Calu3 (cell line): Measurements from ENCODE around the gene DPY19L3. TPM values are rescaled to one million over a fixed set of nuclear protein-coding genes. Genes with fewer than 3 reads are reported as not detected.

ENCODE experiments used
- BruUV-seq: library from RNA; stranded (reverse); fragments of 400-500 nt; replicated peaks from 2 replicates; lab custom pipeline; 2021; lab: Mats Ljungman, UMichigan
- CTCF ChIA-PET: fragments of 300-600 bp; sonication (Branson Sonifier 250); formaldehyde crosslinking; loops from one replicate; lab custom pipeline; 2022; ENCODE audit warnings: antibody characterized with exemption; lab: Charles Lee
- DNase-seq: peaks from one replicate; pipeline ENCODE4 v3.0.0; 2022
- H3K27ac Mint-ChIP-seq: one replicate; pipeline ENCODE4 v1.8.0; 2022; ENCODE audit warnings: mixed read lengths; ENCODE audit not compliant: unreplicated experiment
- H3K27me3 Mint-ChIP-seq: one replicate; pipeline ENCODE4 v1.8.0; 2022; ENCODE audit warnings: mixed read lengths; ENCODE audit not compliant: unreplicated experiment
- H3K36me3 Mint-ChIP-seq: one replicate; pipeline ENCODE4 v1.8.0; 2022; ENCODE audit warnings: mild to moderate bottlenecking, moderate library complexity, mixed read lengths; ENCODE audit not compliant: insufficient read depth, unreplicated experiment
- H3K4me1 Mint-ChIP-seq: one replicate; pipeline ENCODE4 v1.8.0; 2022; ENCODE audit warnings: mild to moderate bottlenecking, low read depth, mixed read lengths; ENCODE audit not compliant: unreplicated experiment
- H3K4me3 Mint-ChIP-seq: one replicate; pipeline ENCODE4 v1.8.0; 2022; ENCODE audit warnings: mild to moderate bottlenecking, low read depth, moderate library complexity, mixed read lengths; ENCODE audit not compliant: unreplicated experiment
- H3K9me3 Mint-ChIP-seq: one replicate; pipeline ENCODE4 v1.8.0; 2022; ENCODE audit warnings: low read depth, mixed read lengths; ENCODE audit not compliant: unreplicated experiment
- intact Hi-C: fragments of 100-400 bp; cut with micrococcal nuclease; formaldehyde crosslinking; loops from one replicate; pipeline ENCODE4 v1.10.0; 2022; ENCODE audit not compliant: unreplicated experiment
- total RNA-seq: library from RNA; stranded (reverse); gene quantifications from 2 replicates; pipeline ENCODE4 v1.2.3, GENCODE V29; 2022
- TF ChIP-seq, protein P1 (sequence below): fragments of 200-600 bp; IDR thresholded peaks from one replicate; pipeline ENCODE4 v1.8.0; 2022; ENCODE audit warnings: antibody characterized with exemption; ENCODE audit not compliant: unreplicated experiment

Gene DPY19L3
- total RNA-seq, 1 experiment from 2014 or later, result 29.4 TPM

GRCh38 chr19:32404933-32405430 is 588 bp upstream of the DPY19L3 start:
- Mint-ChIP-seq H3K9me3 (peaks cover 2% of the 10 kb centered on the region), H3K36me3 (peaks cover 24% of the 10 kb centered on the region), H3K4me1 (peaks cover 13% of the 10 kb centered on the region), H3K27me3 (no peaks in the 10 kb centered on the region), H3K27ac (peak overlapping the region; percentile 74), H3K4me3 (peak overlapping the region; percentile 92)
- BruUV-seq, result TSS peak; percentile 83
- intact Hi-C loops, result loop anchor here (5.0 kb wide), 1 partner anchor 58 kb away; the partner anchor contains the start of gene ZNF507
- CTCF ChIA-PET, result interaction anchor here (0.6 to 1.0 kb wide), 5 partner anchors 13 to 400 kb away, joined by 3 to 9 read pairs (median 4); no protein-coding TSS in a partner anchor
- DNase-seq, result peak; percentile 59
- TF ChIP-seq, protein P1, sequence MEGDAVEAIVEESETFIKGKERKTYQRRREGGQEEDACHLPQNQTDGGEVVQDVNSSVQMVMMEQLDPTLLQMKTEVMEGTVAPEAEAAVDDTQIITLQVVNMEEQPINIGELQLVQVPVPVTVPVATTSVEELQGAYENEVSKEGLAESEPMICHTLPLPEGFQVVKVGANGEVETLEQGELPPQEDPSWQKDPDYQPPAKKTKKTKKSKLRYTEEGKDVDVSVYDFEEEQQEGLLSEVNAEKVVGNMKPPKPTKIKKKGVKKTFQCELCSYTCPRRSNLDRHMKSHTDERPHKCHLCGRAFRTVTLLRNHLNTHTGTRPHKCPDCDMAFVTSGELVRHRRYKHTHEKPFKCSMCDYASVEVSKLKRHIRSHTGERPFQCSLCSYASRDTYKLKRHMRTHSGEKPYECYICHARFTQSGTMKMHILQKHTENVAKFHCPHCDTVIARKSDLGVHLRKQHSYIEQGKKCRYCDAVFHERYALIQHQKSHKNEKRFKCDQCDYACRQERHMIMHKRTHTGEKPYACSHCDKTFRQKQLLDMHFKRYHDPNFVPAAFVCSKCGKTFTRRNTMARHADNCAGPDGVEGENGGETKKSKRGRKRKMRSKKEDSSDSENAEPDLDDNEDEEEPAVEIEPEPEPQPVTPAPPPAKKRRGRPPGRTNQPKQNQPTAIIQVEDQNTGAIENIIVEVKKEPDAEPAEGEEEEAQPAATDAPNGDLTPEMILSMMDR, result no peak

- DNase-seq, result no peak
- TF ChIP-seq, protein P1, result no peak
- Mint-ChIP-seq H3K36me3 (peaks cover 24% of the 10 kb centered on the region), H3K4me3 (peak overlapping the region; percentile 92), H3K27ac (peak overlapping the region; percentile 83), H3K4me1 (peaks cover 13% of the 10 kb centered on the region), H3K27me3 (no peaks in the 10 kb centered on the region), H3K9me3 (peaks cover 2% of the 10 kb centered on the region)
- intact Hi-C loops, result loop anchor here (5.0 kb wide), 1 partner anchor 59 kb away; the partner anchor contains the start of gene ZNF507
- CTCF ChIA-PET, result interaction anchor here (0.7 to 1.0 kb wide), 2 partner anchors 33 to 68 kb away, joined by 3 to 4 read pairs; no protein-coding TSS in a partner anchor
- BruUV-seq, result no TSS peak
Observed at GRCh38 chr19:32406161-32407003, 812 bp downstream of the DPY19L3 start.

DNA sequence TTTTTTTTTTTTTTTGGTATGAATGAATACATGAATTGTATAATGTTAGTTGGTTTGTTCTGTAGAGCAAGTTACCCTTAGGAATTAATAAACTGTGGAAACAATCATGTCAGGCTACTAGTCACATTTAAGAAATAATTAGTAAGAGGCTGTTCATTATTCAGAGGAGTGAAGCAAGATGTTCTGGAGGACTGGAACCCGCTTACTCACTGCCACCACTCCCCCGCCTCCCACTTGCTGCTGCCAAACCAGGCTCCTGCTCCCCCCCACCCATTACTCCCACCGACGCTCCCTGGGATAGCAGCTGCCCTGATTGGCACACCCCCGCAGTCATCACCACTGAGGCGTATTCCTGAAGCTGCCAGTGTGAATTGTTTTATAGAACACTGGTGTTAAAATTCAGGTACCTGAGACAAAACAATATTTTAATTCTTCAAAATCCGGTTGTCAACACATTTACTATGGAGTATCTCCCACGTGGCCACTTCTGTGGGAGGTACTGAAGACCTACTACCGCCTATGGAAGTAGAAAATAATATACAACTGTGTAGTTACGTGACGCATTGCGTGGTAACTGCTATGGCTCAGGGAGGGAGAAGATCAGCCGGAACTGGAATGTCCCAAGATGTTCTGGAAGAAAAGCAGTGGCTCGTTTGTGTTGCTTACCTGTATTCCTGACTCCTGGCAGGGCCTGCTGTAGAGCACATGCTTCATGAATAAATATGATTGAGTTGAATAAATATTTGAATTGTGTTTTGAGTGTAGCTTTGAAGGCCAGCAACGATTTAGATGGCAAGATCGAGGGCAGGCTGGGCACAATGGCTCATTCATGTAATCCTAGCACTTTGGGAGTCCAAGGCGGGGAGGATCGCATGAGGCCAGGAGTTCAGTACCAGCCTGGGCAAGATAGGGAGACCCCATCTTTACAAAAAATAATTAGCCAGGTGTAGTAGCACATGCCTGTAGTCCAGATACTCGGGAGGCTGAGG is 1.7 kb downstream of the DPY19L3 start:
- Mint-ChIP-seq H3K4me3 (peak overlapping the region; percentile 92), H3K27me3 (no peaks in the 10 kb centered on the region), H3K4me1 (peaks cover 13% of the 10 kb centered on the region), H3K9me3 (no peaks in the 10 kb centered on the region), H3K36me3 (peaks cover 24% of the 10 kb centered on the region), H3K27ac (no peak overlapping the region)
- CTCF ChIA-PET, result interaction anchor here (0.7 kb wide), 1 partner anchor 1272 kb away, joined by 5 read pairs; no protein-coding TSS in a partner anchor
- TF ChIP-seq, protein P1, result no peak
- TSS peak; percentile 35 for BruUV-seq
- intact Hi-C loops, result loop anchor here (5.0 kb wide), 1 partner anchor 60 kb away; the partner anchor contains the start of gene ZNF507
- no peak for DNase-seq

DNA sequence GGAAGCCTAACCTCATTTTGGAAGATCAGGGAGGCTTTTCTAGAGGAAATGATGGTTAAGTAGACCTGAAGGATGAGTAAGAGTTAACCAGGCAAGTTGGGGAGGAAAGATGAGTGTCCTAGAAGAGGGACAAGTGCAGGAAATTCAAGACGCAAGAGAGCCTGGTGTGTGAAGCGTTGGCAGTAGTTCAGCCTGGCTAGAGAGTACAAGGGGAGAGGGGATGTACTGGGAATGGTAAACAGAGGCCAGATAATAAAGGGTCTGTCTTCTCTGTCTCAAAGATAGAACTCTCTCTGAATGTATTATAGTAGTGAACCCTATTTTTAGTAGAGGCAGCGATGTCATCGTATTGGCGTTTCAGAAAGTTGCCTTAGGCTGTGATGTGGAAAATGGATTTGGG is 9.7 kb downstream of the DPY19L3 start:
- no TSS peak for BruUV-seq
- CTCF ChIA-PET, result no interaction called here

More for the DNA sequence above, 9.7 kb downstream of the DPY19L3 start:
- Mint-ChIP-seq H3K27ac (no peak overlapping the region), H3K9me3 (no peaks in the 10 kb centered on the region), H3K36me3 (no peaks in the 10 kb centered on the region), H3K4me1 (no peaks in the 10 kb centered on the region), H3K27me3 (no peaks in the 10 kb centered on the region), H3K4me3 (no peak overlapping the region)
- TF ChIP-seq, protein P1, result no peak
- intact Hi-C loops, result no loop called here
- DNase-seq, result no peak
